HEK293 (cell line): Measurements from ENCODE around the gene TOR3A.

Source experiments
- HOXD13 ChIP-seq: sonication (generic); formaldehyde crosslinking; IDR thresholded peaks from 2 replicates; pipeline ENCODE4 v1.8.0; 2022; ENCODE audit warnings: missing genetic modification reagents, borderline replicate concordance
- IKZF3 ChIP-seq: fragments of 450-650 bp; IDR thresholded peaks from 2 replicates; pipeline ENCODE4 v1.5.0; 2018; ENCODE audit warnings: missing biosample characterization, mild to moderate bottlenecking, missing genetic modification characterization, moderate library complexity
- MEIS1 ChIP-seq: sonication (generic); formaldehyde crosslinking; IDR thresholded peaks from 2 replicates; pipeline ENCODE4 v1.8.1; 2022; ENCODE audit warnings: missing genetic modification reagents, mild to moderate bottlenecking, borderline replicate concordance
- PRDM1 ChIP-seq: fragments of 450-650 bp; formaldehyde crosslinking; IDR thresholded peaks from 2 replicates; pipeline ENCODE4; 2016; ENCODE audit warnings: missing biosample characterization, missing genetic modification characterization
- TRIM28 ChIP-seq: IDR thresholded peaks from 2 replicates; pipeline ENCODE4 v1.6.1; 2011; ENCODE audit warnings: low read length, control low read depth, borderline replicate concordance
- WT1 ChIP-seq: fragments of 450-650 bp; formaldehyde crosslinking; IDR thresholded peaks from 2 replicates; pipeline ENCODE4 v1.5.1; 2016; ENCODE audit warnings: missing biosample characterization, missing genetic modification characterization
- YY1 ChIP-seq: fragments of 450-650 bp; formaldehyde crosslinking; IDR thresholded peaks from 2 replicates; pipeline ENCODE4 v1.5.1; 2018; ENCODE audit warnings: missing biosample characterization, missing genetic modification characterization
- ZBTB10 ChIP-seq: fragments of 450-650 bp; formaldehyde crosslinking; IDR thresholded peaks from 2 replicates; pipeline ENCODE4 v1.5.1; 2016; ENCODE audit warnings: missing biosample characterization, missing genetic modification characterization
- ZBTB17 ChIP-seq: fragments of 450-650 bp; formaldehyde crosslinking; IDR thresholded peaks from 2 replicates; pipeline ENCODE4 v1.5.1; 2016; ENCODE audit warnings: missing biosample characterization, missing genetic modification characterization
- ZBTB20 ChIP-seq: fragments of 450-650 bp; formaldehyde crosslinking; IDR thresholded peaks from 2 replicates; pipeline ENCODE4 v1.5.1; 2016; ENCODE audit warnings: missing biosample characterization, missing genetic modification characterization
- ZBTB6 ChIP-seq: fragments of 450-650 bp; formaldehyde crosslinking; IDR thresholded peaks from 2 replicates; pipeline ENCODE4 v1.5.1; 2017; ENCODE audit warnings: missing biosample characterization, missing genetic modification characterization
- ZNF157 ChIP-seq: fragments of 450-650 bp; formaldehyde crosslinking; IDR thresholded peaks from 2 replicates; pipeline ENCODE4 v1.5.1; 2016; ENCODE audit warnings: missing biosample characterization, missing genetic modification characterization
- ZNF169 ChIP-seq: fragments of 450-650 bp; formaldehyde crosslinking; IDR thresholded peaks from 2 replicates; pipeline ENCODE4 v1.5.1; 2016; ENCODE audit warnings: missing biosample characterization, missing genetic modification characterization
- ZNF174 ChIP-seq: fragments of 450-650 bp; formaldehyde crosslinking; IDR thresholded peaks from 2 replicates; pipeline ENCODE4 v1.5.0; 2017; ENCODE audit warnings: missing biosample characterization, mild to moderate bottlenecking, missing genetic modification characterization
- ZNF221 ChIP-seq: fragments of 450-650 bp; formaldehyde crosslinking; IDR thresholded peaks from 2 replicates; pipeline ENCODE4 v1.5.1; 2017; ENCODE audit warnings: missing biosample characterization, missing genetic modification characterization, borderline replicate concordance
- ZNF274 ChIP-seq, 2 experiments: fragments of 200-500 bp in 1 of 2; fragments of 450-650 bp in 1 of 2; sonication (Bioruptor generic) in 1 of 2; formaldehyde crosslinking in 1 of 2; IDR thresholded peaks; 2 replicates each; pipeline versions ENCODE4 v1.5.1 to v1.6.1; 2014 to 2016; ENCODE audit warnings: borderline replicate concordance in 1 of 2, inconsistent platforms in 1 of 2, low read length in 1 of 2, missing biosample characterization in 1 of 2, missing genetic modification characterization in 1 of 2
- ZNF292 ChIP-seq: fragments of 450-650 bp; formaldehyde crosslinking; IDR thresholded peaks from 2 replicates; pipeline ENCODE4 v1.5.1; 2016; ENCODE audit warnings: low read depth, missing biosample characterization, missing genetic modification characterization, borderline replicate concordance
- ZNF335 ChIP-seq: fragments of 450-650 bp; formaldehyde crosslinking; conservative IDR thresholded peaks from 2 replicates; pipeline ENCODE4 v1.5.1; 2016; ENCODE audit warnings: missing biosample characterization, missing genetic modification characterization
- ZNF354C ChIP-seq: fragments of 450-650 bp; formaldehyde crosslinking; IDR thresholded peaks from 2 replicates; pipeline ENCODE4 v1.5.1; 2016; ENCODE audit warnings: missing biosample characterization, missing genetic modification characterization, low read depth, borderline replicate concordance
- ZNF391 ChIP-seq: fragments of 450-650 bp; formaldehyde crosslinking; IDR thresholded peaks from 2 replicates; pipeline ENCODE4 v1.5.1; 2016; ENCODE audit warnings: low read depth, missing biosample characterization, missing genetic modification characterization, borderline replicate concordance
- ZNF433 ChIP-seq: fragments of 450-650 bp; formaldehyde crosslinking; IDR thresholded peaks from 2 replicates; pipeline ENCODE4 v1.5.1; 2016; ENCODE audit warnings: missing biosample characterization, missing genetic modification characterization, low read depth
- ZNF449 ChIP-seq: fragments of 450-650 bp; formaldehyde crosslinking; IDR thresholded peaks from 2 replicates; pipeline ENCODE4 v1.5.1; 2017; ENCODE audit warnings: missing biosample characterization, mild to moderate bottlenecking, missing genetic modification characterization, moderate library complexity
- ZNF473 ChIP-seq: fragments of 450-650 bp; formaldehyde crosslinking; IDR thresholded peaks from 2 replicates; pipeline ENCODE4 v1.5.1; 2017; ENCODE audit warnings: missing biosample characterization, missing genetic modification characterization
- ZNF488 ChIP-seq: fragments of 450-650 bp; formaldehyde crosslinking; IDR thresholded peaks from 2 replicates; pipeline ENCODE4 v1.5.1; 2016; ENCODE audit warnings: missing biosample characterization, missing genetic modification characterization
- ZNF555 ChIP-seq: fragments of 450-650 bp; formaldehyde crosslinking; conservative IDR thresholded peaks from 2 replicates; pipeline ENCODE4 v1.5.1; 2017; ENCODE audit warnings: missing biosample characterization, mild to moderate bottlenecking, missing genetic modification characterization, inconsistent platforms
- ZNF626 ChIP-seq: fragments of 450-650 bp; sonication (Bioruptor Pico); formaldehyde crosslinking; IDR thresholded peaks from 2 replicates; pipeline ENCODE4 v1.5.1; 2018; ENCODE audit warnings: missing biosample characterization, missing genetic modification characterization, inconsistent platforms
- ZNF692 ChIP-seq: fragments of 450-650 bp; formaldehyde crosslinking; IDR thresholded peaks from 2 replicates; pipeline ENCODE4 v1.5.1; 2016; ENCODE audit warnings: missing biosample characterization, missing genetic modification characterization
- ZNF777 ChIP-seq: fragments of 450-650 bp; formaldehyde crosslinking; IDR thresholded peaks from 2 replicates; pipeline ENCODE4 v1.5.1; 2017; ENCODE audit warnings: missing biosample characterization, missing genetic modification characterization, borderline replicate concordance
- ZNF830 ChIP-seq: fragments of 450-650 bp; IDR thresholded peaks from 2 replicates; pipeline ENCODE4 v1.5.0; 2018; ENCODE audit warnings: missing biosample characterization, missing genetic modification characterization, low read depth, mild to moderate bottlenecking, moderate library complexity
- ZSCAN23 ChIP-seq: fragments of 450-650 bp; formaldehyde crosslinking; IDR thresholded peaks from 2 replicates; pipeline ENCODE4 v1.5.1; 2016; ENCODE audit warnings: missing biosample characterization, missing genetic modification characterization

TOR3A gene

GRCh38 chr1:179082333-179082998, 596 bp downstream of the TOR3A start (continued):
- TF ChIP-seq IKZF3 (tag by site-specific recombination) (no peak), ZNF157 (tag by site-specific recombination) (no peak), ZNF488 (tag by site-specific recombination) (no peak), ZBTB6 (tag by site-specific recombination) (no peak; the same call in 1 of the 2 replicates), ZNF221 (tag by site-specific recombination) (no peak), ZNF169 (no peak), ZNF292 (tag by site-specific recombination) (no peak), ZNF354C (no peak), HOXD13 (CRISPR knock-in tag) (no peak), ZNF830 (tag by site-specific recombination) (no peak), ZNF473 (no peak), ZNF626 (tag by site-specific recombination) (no peak), ZNF391 (tag by site-specific recombination) (no peak), ZBTB20 (tag by site-specific recombination) (no peak; the same call in 1 of the 2 replicates), ZSCAN23 (no peak), ZNF555 (tag by site-specific recombination) (no peak), ZNF777 (tag by site-specific recombination) (no peak), ZNF274 (IDR thresholded peaks at IDR 0.05; ENCODE audit: low read length) (no peak), ZNF274 (tag by site-specific recombination; IDR thresholded peaks at IDR 0.05; ENCODE audit: borderline replicate concordance) (no peak), WT1 (no peak), ZNF433 (tag by site-specific recombination) (no peak), YY1 (no peak), ZNF174 (tag by site-specific recombination) (no peak), PRDM1 (tag by site-specific recombination) (no peak), ZNF335 (no peak; the same call in 1 of the 2 replicates), ZBTB10 (no peak), TRIM28 (peak; percentile 2; the same call in 1 of the 2 replicates), ZNF692 (tag by site-specific recombination) (no peak), ZNF449 (tag by site-specific recombination) (no peak), MEIS1 (CRISPR knock-in tag) (no peak), ZBTB17 (tag by site-specific recombination) (0 out of 2 replicates have a peak, but pooled peaks have one; percentile 71)
